ENCODE data around the gene S100A2.

- TF ChIP-seq CTCF (IDR thresholded peaks at IDR 0.05; ENCODE audit: insufficient read depth, low read length) = no peak
- no peak for TF ChIP-seq REST (IDR thresholded peaks at IDR 0.05; ENCODE audit: insufficient replicate concordance, low read depth)
- no peak for TF ChIP-seq GABPA (IDR thresholded peaks at IDR 0.05; ENCODE audit: low read depth)
- TF ChIP-seq POLR2AphosphoS5 (IDR thresholded peaks at IDR 0.05; ENCODE audit: low read depth) = no peak
- TF ChIP-seq SPI1 (IDR thresholded peaks at IDR 0.05; ENCODE audit: borderline replicate concordance, low read depth) = no peak
These were observed 4.1 kb downstream of the S100A2 start for GRCh38 chr1:153561466-153561985.

Measured in HL-60 (cell line).